ENCODE data around the gene FAM162B.

DNA sequence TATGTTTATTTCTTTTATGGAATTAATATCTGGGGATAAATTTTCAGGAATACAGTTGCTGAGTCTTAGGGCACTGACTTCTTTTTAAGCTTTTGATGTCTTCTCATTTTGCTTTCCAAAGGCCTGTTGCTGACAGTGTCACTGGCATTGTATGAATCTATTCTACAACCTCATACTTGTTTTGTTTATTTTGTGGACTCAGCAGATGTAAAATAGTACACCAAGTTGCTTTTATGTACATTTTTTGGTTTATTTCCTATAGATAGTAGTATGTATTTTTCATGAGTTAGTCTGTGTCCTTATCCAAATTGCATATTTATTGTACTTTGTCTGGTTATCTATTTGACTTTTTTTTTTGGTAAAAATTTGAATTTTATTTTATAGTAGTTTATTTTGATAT lies 35.0 kb downstream of the FAM162B start:
- TF ChIP-seq POLR2A (IDR thresholded peaks at IDR 0.05): no peak
- TF ChIP-seq, protein P1, sequence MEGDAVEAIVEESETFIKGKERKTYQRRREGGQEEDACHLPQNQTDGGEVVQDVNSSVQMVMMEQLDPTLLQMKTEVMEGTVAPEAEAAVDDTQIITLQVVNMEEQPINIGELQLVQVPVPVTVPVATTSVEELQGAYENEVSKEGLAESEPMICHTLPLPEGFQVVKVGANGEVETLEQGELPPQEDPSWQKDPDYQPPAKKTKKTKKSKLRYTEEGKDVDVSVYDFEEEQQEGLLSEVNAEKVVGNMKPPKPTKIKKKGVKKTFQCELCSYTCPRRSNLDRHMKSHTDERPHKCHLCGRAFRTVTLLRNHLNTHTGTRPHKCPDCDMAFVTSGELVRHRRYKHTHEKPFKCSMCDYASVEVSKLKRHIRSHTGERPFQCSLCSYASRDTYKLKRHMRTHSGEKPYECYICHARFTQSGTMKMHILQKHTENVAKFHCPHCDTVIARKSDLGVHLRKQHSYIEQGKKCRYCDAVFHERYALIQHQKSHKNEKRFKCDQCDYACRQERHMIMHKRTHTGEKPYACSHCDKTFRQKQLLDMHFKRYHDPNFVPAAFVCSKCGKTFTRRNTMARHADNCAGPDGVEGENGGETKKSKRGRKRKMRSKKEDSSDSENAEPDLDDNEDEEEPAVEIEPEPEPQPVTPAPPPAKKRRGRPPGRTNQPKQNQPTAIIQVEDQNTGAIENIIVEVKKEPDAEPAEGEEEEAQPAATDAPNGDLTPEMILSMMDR (IDR thresholded peaks at IDR 0.05): no peak

Data from testis (tissue), 2 donors.